ENCODE data around the gene GP2.
A peak's percentile ranks its signal among the peaks of the same experiment; 100 is the strongest.

The GP2 gene

GRCh38 chr16:20307240-20307671 lies 20.1 kb downstream of the GP2 start:
- DNase-seq (ENCODE audit: low read depth in 2 of 2) = no peak

- DNase-seq (ENCODE audit: low read depth in 2 of 2) = no peak
These were observed 20.9 kb downstream of the GP2 start for GRCh38 chr16:20306401-20306800.

GRCh38 chr16:20303012-20303411 lies 24.3 kb downstream of the GP2 start:
- no peak for DNase-seq (ENCODE audit: low read depth in 2 of 2)

DNA sequence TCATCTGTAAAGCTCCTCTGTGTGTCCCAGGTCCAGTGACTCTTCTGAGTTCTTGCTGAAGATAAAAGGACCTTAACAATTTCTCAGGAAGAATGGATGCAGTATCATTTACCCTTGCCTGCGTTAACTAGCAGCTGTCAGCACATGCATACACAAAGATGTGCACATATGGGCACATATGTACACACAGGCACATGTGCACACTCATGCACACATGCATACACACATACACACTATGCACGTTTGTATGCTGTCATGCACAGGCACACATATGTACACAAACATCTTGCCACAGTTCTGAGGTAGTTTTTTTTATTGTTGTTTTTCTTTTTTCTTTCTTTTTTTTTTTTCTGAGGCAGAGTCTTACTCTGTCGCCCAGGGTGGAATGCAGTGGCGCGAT lies 24.9 kb downstream of the GP2 start:
- no peak for DNase-seq (ENCODE audit: low read depth in 2 of 2)

GRCh38 chr16:20301840-20302239 lies 25.5 kb downstream of the GP2 start:
- DNase-seq (ENCODE audit: low read depth in 2 of 2) = no peak

DNA sequence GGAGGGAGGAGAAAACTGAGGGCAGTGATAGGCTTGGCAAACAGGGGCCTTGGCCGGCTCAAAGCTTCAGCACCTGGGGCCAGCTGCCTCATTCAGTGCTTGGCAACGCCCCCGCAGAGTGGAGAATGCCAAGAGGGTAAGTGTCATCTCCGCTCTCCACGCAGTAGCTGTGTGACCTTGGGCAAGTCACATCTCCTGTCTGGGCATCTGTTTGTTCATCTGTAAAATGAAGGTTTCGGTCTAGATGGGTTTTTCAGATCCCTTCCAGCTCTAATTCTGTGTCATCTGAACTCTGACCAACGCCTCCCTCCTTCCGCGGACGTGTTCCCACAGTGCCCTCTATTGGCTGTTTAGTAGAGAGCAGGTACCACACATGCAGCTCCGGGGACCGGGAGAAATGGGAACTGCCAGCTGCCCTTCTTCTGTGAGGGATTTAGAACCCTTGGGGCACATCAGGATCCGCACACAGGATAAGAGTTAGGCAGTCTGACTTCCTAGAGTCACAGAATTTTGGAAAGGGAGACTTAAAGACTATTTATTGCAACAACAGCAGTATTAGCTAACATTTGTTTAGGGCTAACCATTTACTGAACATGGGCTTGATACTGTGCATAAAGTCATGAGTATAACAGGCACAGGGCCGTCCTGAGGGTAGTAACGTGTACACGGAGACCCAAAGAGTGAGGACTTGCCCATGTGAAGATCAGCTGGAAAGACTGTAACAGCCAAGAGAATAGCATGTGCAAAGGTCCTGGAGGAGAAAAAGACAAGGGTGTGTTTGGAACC lies 26.8 kb downstream of the GP2 start:
- DNase-seq (ENCODE audit: low read depth in 2 of 2) = peak; percentile 12 to 16

GRCh38 chr16:20298452-20298851 lies 28.9 kb downstream of the GP2 start:
- DNase-seq (ENCODE audit: low read depth in 2 of 2) = no peak

GRCh38 chr16:20291208-20292206 lies 35.8 kb downstream of the GP2 start:
- DNase-seq (ENCODE audit: low read depth in 2 of 2) = no peak

DNA sequence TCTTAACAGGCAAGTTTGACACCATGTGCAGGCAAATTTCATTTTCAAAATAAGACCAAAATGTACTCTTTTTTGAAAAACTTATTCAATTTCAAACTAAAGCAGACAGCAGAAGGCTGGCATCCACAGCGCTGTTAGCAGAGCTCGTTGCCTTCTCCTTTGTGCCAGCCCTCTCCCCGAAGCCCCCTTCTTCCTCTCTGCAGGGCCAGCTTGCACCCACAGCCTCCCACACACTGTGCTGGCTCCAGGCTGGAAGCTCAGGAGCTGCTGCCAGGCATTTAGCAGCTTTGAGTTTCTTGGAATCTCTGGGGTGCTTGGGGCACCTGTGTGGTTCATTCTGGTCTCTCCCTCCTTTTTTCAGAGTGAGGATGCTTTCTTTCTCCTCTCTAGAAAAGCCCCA lies 37.7 kb downstream of the GP2 start:
- DNase-seq (ENCODE audit: low read depth in 2 of 2) = no peak

- DNase-seq (ENCODE audit: low read depth in 2 of 2) = no peak
These were observed 41.3 kb downstream of the GP2 start for GRCh38 chr16:20285993-20286499.

GRCh38 chr16:20280259-20280658 lies 47.1 kb downstream of the GP2 start:
- no peak for DNase-seq (ENCODE audit: low read depth in 2 of 2)

DNA sequence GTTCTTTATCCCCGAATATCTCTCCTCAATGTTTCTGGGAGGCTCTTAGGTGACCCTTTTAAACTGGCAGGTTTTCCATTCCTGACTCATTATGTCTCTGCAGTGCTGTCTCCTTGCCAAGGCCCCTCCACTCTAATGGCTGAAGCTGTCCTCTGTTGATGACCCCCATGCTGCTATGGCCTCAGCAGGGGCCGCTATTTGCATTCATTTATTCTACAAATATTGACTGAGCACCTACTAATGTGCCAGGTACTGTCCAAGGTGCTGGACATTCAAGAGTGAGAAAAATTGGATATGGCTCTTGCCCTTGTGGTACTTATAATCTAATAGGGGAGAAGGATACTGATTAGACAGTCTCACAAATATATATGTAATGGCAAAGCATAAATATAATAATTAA lies 55.4 kb downstream of the GP2 start:
- DNase-seq (ENCODE audit: low read depth in 2 of 2) = no peak

DNA sequence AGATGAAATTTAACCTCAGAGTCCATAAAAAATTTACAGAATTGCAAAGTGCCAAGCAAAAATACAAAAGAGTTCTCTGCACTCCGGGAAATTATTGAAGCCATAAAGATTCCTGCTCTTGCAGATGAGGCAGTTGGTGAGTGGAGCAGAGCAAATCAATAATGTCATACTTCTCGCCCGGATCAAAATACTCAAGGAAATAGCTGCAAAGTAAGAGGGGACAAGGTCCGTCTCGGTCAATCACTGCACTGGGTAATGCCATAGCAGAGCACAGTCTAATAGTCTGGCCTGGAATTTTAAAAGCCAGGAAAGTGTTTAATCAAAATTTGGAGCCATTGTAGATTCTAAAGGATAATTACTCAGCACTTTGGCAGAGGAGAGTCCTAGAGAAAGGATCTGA lies 58.9 kb downstream of the GP2 start:
- DNase-seq (ENCODE audit: low read depth in 2 of 2) = no peak

GRCh38 chr16:20265019-20265418 lies 62.3 kb downstream of the GP2 start:
- DNase-seq (ENCODE audit: low read depth in 2 of 2) = no peak

GRCh38 chr16:20263138-20263855 lies 64.0 kb downstream of the GP2 start:
- DNase-seq (ENCODE audit: low read depth in 2 of 2) = no peak

- no peak for DNase-seq (ENCODE audit: low read depth in 2 of 2)
These were observed 65.1 kb downstream of the GP2 start for GRCh38 chr16:20262248-20262647.

DNA sequence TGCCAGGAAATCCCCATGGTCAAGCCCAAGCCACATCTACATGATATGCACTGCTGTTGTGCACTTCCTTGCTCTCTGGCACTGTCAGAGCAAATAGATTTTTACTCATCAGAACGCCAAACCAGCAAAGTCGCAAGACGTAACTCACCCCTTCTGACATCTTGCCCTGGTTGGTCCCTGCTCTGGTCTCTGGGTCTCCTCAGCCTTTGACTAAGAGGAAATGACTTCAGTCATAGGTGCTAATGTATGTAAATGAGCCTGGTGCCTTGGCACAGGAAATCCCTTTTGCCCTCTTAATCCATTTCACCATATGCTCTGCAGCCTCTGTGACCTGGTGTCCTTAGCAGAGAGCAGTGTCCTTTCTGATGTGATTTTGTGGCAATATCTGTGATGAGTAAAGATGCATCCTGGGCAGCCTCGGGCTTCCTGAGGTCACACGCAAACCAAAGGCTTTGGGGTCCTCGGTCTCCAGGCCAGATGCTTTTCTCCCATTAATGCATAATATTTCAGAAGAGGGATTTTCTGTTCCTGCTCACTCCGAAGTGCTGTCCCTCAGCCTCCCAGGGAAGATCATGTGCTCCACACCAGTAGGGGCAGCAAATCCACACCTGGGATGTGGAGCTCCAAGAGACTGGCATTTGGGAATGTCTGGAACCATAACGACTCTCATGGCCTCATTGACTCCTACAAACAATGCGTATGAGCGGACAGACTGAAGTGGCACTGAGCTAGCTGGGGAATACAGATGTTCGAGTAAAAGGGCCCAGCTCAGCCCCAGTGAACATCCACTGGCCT lies 66.9 kb downstream of the GP2 start:
- DNase-seq (ENCODE audit: low read depth in 2 of 2) = no peak

Measured in fibroblast of skin of left quadriceps (primary cell).